ENCODE measurements around the gene CBX6. TPM values are rescaled to one million over a fixed set of nuclear protein-coding genes. Genes with fewer than 3 reads are reported as not detected.

CBX6 gene
- total RNA-seq, 2 experiments from 2014 or later: 91.4 to 93.5 TPM

DNA sequence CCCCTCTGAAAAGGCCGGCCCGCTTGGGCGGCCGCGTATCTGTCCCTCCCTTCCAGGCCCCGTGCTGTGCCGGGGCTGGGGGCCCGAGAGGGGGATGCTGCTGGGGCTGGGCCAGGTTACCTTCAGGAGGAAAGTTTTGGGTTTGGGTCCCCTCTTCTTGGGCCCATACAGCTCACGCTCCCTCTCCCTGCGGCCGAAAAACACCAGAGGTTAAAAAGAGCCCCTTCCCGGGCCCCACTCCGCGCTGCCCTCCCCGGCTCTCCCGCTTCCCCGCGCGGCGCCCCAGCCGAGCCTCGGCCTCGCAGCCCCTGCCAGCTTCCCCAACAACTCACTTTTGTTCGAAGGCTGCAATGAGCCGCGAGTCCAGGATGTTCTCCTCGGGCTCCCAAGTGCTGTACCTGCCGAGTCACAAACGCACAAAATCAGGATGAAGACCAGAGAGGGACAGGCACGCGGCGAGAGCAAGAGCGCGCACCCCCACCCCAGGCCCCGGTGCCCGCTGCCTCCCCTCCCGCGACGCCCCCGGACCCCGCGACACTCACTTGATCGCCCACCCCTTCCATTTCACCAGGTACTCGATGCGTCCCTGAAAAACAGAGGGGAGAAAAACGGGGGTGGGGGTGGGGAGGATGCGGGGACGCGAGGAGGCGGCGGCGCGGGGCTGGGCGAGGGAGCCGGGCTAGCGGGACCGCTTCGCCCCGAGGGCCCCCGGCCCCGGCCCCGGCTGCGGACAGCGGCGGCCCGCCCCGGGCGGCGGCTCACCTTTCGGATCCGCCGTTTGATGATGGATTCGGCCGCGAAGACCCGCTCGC lies 450 bp downstream of the CBX6 start:
- H3K36me3 Mint-ChIP-seq (ENCODE audit: low read depth): peaks cover 29% of the 10 kb centered on the region
- intact Hi-C loops (cut with micrococcal nuclease): loop anchor here (1.0 to 5.0 kb wide), 3 partner anchors 448 to 1036 kb away; partner anchors contain the start of genes ATF4 and RPL3
- CTCF ChIA-PET: interaction anchor here (0.6 to 3.6 kb wide), 13 partner anchors 9 to 448 kb away, joined by 3 to 51 read pairs (median 5); partner anchors contain the start of genes APOBEC3B and RPL3

DNA sequence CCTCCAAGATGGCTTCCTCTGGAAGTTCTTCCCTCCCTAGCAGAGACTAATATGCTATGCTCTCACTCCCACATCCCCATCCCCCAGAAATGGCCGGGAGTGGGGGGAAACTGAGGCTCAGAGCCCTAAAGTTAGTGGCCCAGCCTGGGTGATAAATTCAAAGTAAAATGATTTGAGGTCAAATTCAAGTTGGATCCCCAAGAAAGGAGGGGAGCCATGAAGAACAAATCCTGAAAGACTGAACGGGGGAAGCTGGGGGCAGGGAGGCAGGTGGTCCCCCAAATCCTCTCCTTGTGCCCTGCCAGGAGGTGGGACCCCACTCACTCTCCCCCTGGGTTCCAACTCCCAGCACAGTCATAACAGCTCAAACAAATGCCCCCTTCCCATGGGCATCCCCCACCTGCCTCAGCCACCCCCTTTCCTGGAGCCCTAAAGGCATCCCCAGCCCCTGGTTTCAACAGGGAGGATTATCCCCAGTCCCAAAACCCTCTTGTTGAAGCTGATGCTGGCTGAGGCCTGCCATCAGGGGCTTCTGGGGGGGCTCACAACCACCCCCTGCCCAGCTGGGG lies 1.1 kb downstream of the CBX6 start:
- H3K36me3 Mint-ChIP-seq (ENCODE audit: low read depth): peaks cover 29% of the 10 kb centered on the region
- H3K4me1 Mint-ChIP-seq (ENCODE audit: low read depth): peaks cover 63% of the 10 kb centered on the region
- intact Hi-C loops (cut with micrococcal nuclease): loop anchor here (1.0 to 5.0 kb wide), 4 partner anchors 132 to 1036 kb away; partner anchors contain the start of gene ATF4
- DNase-seq: no peak
- H3K27ac Mint-ChIP-seq: peak overlapping the region; percentile 94
- peaks cover 2% of the 10 kb centered on the region for H3K9me3 Mint-ChIP-seq
- no peaks in the 10 kb centered on the region for H3K27me3 Mint-ChIP-seq (ENCODE audit: low read depth)
- CTCF ChIA-PET: interaction anchor here (0.6 to 3.9 kb wide), 30 partner anchors 10 to 448 kb away, joined by 3 to 51 read pairs (median 5); partner anchors contain the start of genes APOBEC3B, NPTXR and RPL3
- H3K4me3 Mint-ChIP-seq: peak overlapping the region; percentile 96

More for the DNA sequence above, 450 bp downstream of the CBX6 start:
- Mint-ChIP-seq H3K4me3 (peak overlapping the region; percentile 96), H3K27ac (peak overlapping the region; percentile 94), H3K9me3 (peaks cover 2% of the 10 kb centered on the region), H3K4me1 (ENCODE audit: low read depth) (peaks cover 63% of the 10 kb centered on the region), H3K27me3 (ENCODE audit: low read depth) (no peaks in the 10 kb centered on the region)
- DNase-seq: peak; percentile 47

DNA sequence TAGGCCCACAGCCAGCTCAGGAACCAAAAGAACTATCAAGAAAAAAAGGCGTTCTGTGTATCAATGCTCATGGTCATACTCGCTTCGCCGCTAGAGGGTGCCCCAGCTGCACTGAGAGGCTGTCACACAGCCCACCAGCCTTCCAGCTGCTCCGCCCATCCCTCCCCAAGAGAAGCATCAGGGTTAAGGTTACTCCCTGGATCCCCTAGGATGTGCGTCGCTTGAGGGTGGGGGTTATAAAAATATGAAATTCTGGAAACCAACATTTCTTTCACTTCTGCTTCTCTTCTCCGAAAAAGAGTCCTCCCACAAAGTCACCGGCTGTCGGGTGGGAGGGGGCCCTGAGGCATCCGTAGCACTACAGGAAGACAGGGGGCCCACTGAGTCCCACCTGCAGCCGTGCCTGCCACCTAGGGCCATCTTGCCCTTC lies 1.7 kb downstream of the CBX6 start:
- H3K4me3 Mint-ChIP-seq: peak overlapping the region; percentile 96
- H3K36me3 Mint-ChIP-seq (ENCODE audit: low read depth): peaks cover 29% of the 10 kb centered on the region
- no peaks in the 10 kb centered on the region for H3K27me3 Mint-ChIP-seq (ENCODE audit: low read depth)
- intact Hi-C loops (cut with micrococcal nuclease): loop anchor here (1.0 to 5.0 kb wide), 4 partner anchors 133 to 1037 kb away; partner anchors contain the start of gene ATF4
- peak overlapping the region; percentile 94 for H3K27ac Mint-ChIP-seq
- DNase-seq: peak; percentile 94
- CTCF ChIA-PET: interaction anchor here (0.6 to 3.9 kb wide), 51 partner anchors 9 to 523 kb away, joined by 3 to 51 read pairs (median 4); partner anchors contain the start of genes APOBEC3B and NPTXR
- peaks cover 2% of the 10 kb centered on the region for H3K9me3 Mint-ChIP-seq
- H3K4me1 Mint-ChIP-seq (ENCODE audit: low read depth): peaks cover 64% of the 10 kb centered on the region

DNA sequence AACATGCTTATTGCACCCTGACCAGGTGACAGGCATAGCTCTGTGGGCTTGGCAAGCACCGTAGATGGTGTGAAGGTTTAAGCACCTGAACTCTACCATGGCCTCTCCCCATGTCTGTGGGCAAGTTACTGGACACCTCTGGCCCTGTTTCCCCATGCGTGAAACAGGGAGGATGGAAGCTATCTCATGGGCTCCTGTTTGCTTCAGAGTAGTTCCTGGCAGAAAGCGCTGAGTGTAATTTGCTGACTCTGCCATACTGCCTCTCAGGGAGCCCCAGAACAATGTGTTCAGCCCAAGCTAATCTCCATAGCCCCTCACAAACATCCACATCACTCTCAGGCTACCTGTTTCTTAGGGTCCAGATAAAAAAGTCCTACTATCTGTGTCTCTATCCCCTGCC lies 2.4 kb downstream of the CBX6 start:
- CTCF ChIA-PET: interaction anchor here (0.6 to 3.9 kb wide), 51 partner anchors 8 to 524 kb away, joined by 3 to 51 read pairs (median 4); partner anchors contain the start of genes APOBEC3B and NPTXR
- H3K27me3 Mint-ChIP-seq (ENCODE audit: low read depth): no peaks in the 10 kb centered on the region
- peak overlapping the region; percentile 94 for H3K27ac Mint-ChIP-seq
- H3K4me3 Mint-ChIP-seq: peak overlapping the region; percentile 96
- peaks cover under 1% of the 10 kb centered on the region for H3K9me3 Mint-ChIP-seq
- DNase-seq: no peak
- H3K36me3 Mint-ChIP-seq (ENCODE audit: low read depth): peaks cover 29% of the 10 kb centered on the region
- peaks cover 58% of the 10 kb centered on the region for H3K4me1 Mint-ChIP-seq (ENCODE audit: low read depth)
- intact Hi-C loops (cut with micrococcal nuclease): loop anchor here (1.0 to 5.0 kb wide), 5 partner anchors 111 to 1038 kb away; partner anchors contain the start of gene ATF4

DNA sequence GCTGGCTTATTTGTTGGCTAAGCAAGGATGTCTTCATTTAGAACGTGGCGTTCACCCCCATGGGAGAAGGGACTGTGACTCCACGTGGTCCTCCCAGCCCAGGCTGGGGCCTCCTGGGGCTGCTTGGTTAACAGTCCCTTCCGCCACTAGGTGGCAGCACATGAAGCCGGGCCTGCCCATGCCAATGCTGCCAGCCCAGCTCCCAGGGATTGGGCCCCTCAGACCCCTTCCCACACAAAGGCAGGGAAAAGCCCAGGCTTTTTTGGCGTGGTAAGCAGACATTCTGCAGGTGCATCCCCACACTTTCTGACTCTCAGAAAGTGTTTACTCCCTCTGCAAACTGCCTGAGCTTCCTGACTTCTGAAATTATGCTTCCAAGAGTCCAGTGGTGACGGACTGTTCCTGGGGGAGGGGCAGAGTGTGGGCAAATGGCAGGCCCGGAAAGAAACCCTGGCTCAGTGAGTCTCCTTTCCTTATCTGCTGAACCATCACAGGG lies 3.1 kb downstream of the CBX6 start:
- intact Hi-C loops (cut with micrococcal nuclease): loop anchor here (2.0 kb wide), 1 partner anchor 110 kb away; no protein-coding TSS in a partner anchor
- Mint-ChIP-seq H3K36me3 (ENCODE audit: low read depth) (peaks cover 29% of the 10 kb centered on the region), H3K27ac (peak overlapping the region; percentile 41)

DNA sequence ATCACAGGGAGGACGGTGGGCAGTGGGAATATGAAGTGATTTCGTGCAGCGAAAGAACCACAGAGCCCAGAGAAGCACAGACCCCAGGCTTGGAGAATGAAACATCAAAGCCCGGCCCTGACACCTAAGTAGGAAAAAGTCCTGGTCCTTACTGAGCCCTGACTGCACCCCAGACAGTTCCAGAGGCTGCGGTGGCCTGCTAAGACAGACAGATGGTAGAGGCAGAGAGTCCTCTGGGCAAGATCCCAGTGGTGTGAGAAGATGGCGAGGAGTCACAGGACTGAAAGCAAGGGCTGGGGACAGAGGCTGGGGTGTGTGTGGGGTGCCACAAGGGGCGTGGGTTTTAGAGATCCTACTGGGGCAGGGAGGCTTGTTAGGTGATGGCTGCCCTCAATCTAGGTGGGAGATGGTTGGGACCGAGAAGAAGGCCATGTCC lies 3.7 kb downstream of the CBX6 start:
- DNase-seq: no peak
- Mint-ChIP-seq H3K4me3 (no peak overlapping the region), H3K4me1 (ENCODE audit: low read depth) (peaks cover 45% of the 10 kb centered on the region), H3K27me3 (ENCODE audit: low read depth) (no peaks in the 10 kb centered on the region), H3K36me3 (ENCODE audit: low read depth) (peaks cover 29% of the 10 kb centered on the region), H3K27ac (peak overlapping the region; percentile 41), H3K9me3 (no peaks in the 10 kb centered on the region)
- CTCF ChIA-PET: interaction anchor here (0.7 to 3.9 kb wide), 10 partner anchors 12 to 270 kb away, joined by 3 to 51 read pairs (median 3); no protein-coding TSS in a partner anchor
- intact Hi-C loops (cut with micrococcal nuclease): loop anchor here (2.0 kb wide), 1 partner anchor 110 kb away; no protein-coding TSS in a partner anchor

More for the DNA sequence above, 3.1 kb downstream of the CBX6 start:
- Mint-ChIP-seq H3K4me1 (ENCODE audit: low read depth) (peaks cover 51% of the 10 kb centered on the region), H3K27me3 (ENCODE audit: low read depth) (no peaks in the 10 kb centered on the region), H3K4me3 (no peak overlapping the region), H3K9me3 (no peaks in the 10 kb centered on the region)
- peak; percentile 89 for DNase-seq
- CTCF ChIA-PET: interaction anchor here (0.7 to 3.9 kb wide), 20 partner anchors 10 to 299 kb away, joined by 3 to 51 read pairs (median 4); no protein-coding TSS in a partner anchor

DNA sequence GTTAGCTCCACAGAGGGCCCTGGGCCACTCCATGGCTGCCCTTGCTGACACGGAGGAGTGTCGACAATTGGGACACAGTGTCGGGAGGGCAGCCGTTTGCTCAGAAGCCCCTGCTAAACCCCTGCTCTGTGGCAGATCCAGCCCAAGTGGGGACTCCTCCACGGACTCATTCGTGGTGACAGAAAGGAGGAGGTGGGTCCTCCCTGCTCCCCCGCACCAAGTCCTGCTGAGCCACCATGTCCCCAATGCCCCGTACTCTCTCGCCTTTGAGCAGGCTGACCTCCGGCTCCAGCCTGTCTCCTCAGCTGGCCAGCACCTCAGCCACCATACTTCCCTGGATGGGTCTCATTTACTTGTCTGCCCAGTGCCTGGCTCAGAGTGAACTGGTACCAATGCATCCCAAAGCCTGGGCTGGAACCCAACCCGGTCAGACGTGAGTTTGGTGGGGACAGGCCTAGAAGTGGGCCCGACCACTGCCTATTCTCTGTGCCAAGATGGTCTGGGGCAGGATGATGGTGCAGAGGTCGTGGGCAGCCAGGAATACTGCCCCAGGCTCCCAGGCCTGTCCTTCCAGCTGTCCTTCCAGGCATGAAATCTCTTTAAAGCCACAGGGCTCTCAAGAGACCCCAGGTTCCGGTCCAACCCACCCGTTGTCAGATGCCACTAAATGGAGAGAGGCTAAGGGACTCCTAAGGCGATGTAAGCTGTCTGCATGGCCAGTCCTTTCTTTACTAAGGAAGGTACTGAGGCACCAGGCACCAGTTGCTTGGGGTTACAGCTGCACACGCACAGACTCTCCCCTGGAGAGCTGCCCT lies 4.3 kb downstream of the CBX6 start:
- Mint-ChIP-seq H3K4me3 (no peak overlapping the region), H3K27me3 (ENCODE audit: low read depth) (no peaks in the 10 kb centered on the region), H3K27ac (peak overlapping the region; percentile 46), H3K4me1 (ENCODE audit: low read depth) (peaks cover 41% of the 10 kb centered on the region), H3K36me3 (ENCODE audit: low read depth) (peaks cover 29% of the 10 kb centered on the region), H3K9me3 (no peaks in the 10 kb centered on the region)
- CTCF ChIA-PET: interaction anchor here (1.1 to 3.9 kb wide), 4 partner anchors 100 to 271 kb away, joined by 3 to 27 read pairs (median 4); no protein-coding TSS in a partner anchor
- DNase-seq: no peak
- intact Hi-C loops (cut with micrococcal nuclease): loop anchor here (2.0 kb wide), 1 partner anchor 109 kb away; no protein-coding TSS in a partner anchor

DNA sequence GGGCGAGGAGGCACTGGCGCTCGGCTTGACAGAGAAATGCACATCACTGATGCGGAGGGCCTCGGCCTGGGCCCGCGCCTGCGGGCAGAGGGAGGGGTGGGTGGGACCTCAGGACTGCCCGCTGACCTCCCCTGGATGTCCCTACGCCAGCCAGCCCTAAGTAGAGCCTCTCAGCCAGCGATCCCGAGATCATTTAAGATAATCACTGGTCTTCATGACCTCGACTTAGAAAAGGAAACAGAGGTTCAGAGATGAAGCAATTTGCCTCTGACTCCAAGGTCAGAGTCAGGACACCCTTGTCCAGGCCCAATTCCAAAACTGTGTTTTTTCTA lies 4.9 kb downstream of the CBX6 start:
- no peak for DNase-seq
- Mint-ChIP-seq H3K36me3 (ENCODE audit: low read depth) (peaks cover 29% of the 10 kb centered on the region), H3K4me1 (ENCODE audit: low read depth) (peaks cover 37% of the 10 kb centered on the region), H3K9me3 (no peaks in the 10 kb centered on the region), H3K27ac (no peak overlapping the region), H3K27me3 (ENCODE audit: low read depth) (no peaks in the 10 kb centered on the region), H3K4me3 (no peak overlapping the region)
- intact Hi-C loops (cut with micrococcal nuclease): no loop called here
- CTCF ChIA-PET: interaction anchor here (1.1 to 3.9 kb wide), 2 partner anchors 100 to 136 kb away, joined by 5 to 27 read pairs; no protein-coding TSS in a partner anchor

DNA sequence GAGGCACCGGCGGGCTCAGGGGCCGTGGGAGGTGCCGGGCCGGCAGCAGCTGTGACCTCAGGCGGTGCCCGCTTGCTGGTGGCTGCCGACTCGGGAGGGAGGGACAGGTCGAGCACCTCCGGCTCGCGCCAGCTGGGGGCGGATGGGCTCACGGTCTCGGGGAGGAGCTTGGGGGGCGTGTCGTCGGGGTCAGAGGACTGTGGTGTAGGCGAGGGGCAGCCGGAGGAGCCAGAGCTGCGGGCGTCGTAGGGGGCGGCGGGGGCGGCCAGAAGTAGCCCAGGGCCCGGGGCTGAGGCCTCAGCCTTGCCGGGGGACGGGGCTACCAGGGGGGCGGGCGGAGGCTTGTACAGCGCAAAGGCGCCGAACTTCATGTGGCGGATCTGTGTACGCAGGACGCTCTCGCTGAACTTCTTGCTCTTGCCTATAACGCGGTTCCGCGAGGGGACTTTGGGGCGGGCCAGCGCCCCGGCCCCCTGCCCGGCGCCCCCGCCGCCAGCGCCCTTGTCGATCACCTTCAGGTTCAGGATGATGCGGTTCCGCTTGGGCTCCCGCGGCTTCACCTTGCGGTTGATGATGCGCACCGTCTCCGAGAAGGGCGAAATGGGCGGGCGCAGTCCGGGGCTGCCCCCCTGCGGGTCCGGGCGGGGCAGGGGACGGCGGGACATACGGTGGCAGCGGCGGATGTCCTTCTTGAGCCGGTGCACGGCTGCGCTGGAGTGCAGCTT lies 5.5 kb downstream of the CBX6 start:
- H3K27ac Mint-ChIP-seq: no peak overlapping the region
- CTCF ChIA-PET: interaction anchor here (1.1 to 3.9 kb wide), 2 partner anchors 99 to 137 kb away, joined by 5 to 27 read pairs; no protein-coding TSS in a partner anchor
- peaks cover 28% of the 10 kb centered on the region for H3K36me3 Mint-ChIP-seq (ENCODE audit: low read depth)
- peaks cover 37% of the 10 kb centered on the region for H3K4me1 Mint-ChIP-seq (ENCODE audit: low read depth)
- no peaks in the 10 kb centered on the region for H3K9me3 Mint-ChIP-seq
- H3K27me3 Mint-ChIP-seq (ENCODE audit: low read depth): no peaks in the 10 kb centered on the region
- intact Hi-C loops (cut with micrococcal nuclease): no loop called here
- no peak for DNase-seq
- no peak overlapping the region for H3K4me3 Mint-ChIP-seq

DNA sequence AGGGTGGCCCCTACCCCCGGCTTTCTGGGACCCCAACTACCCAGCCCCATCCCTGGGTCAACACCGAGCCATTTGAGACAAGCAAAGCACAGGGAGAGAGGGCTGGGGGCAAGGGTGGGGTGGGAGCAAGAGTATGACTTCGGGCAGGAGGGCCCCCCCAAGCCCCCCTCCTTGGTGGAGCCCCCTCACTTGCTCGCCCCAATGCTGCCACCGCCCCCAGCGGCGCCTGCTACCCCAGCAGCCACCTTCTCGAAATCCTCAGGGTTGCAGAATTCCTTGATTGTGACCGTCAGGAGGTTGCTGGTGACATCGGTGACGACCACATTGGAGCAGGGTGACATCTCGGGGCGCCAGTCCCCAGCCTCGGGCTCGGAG lies 6.0 kb downstream of the CBX6 start:
- no peak for DNase-seq
- CTCF ChIA-PET: no interaction called here
- H3K4me3 Mint-ChIP-seq: no peak overlapping the region

More for the DNA sequence above, 6.0 kb downstream of the CBX6 start:
- Mint-ChIP-seq H3K9me3 (no peaks in the 10 kb centered on the region), H3K27ac (no peak overlapping the region), H3K36me3 (ENCODE audit: low read depth) (peaks cover 27% of the 10 kb centered on the region), H3K4me1 (ENCODE audit: low read depth) (peaks cover 37% of the 10 kb centered on the region), H3K27me3 (ENCODE audit: low read depth) (no peaks in the 10 kb centered on the region)
- intact Hi-C loops (cut with micrococcal nuclease): no loop called here

Data from activated naive CD4-positive, alpha-beta T cell treated with anti-CD3 and anti-CD28 coated beads for 36 hours (primary cell).